ENCODE measurements around the gene MAMSTR.

MAMSTR gene

DNA sequence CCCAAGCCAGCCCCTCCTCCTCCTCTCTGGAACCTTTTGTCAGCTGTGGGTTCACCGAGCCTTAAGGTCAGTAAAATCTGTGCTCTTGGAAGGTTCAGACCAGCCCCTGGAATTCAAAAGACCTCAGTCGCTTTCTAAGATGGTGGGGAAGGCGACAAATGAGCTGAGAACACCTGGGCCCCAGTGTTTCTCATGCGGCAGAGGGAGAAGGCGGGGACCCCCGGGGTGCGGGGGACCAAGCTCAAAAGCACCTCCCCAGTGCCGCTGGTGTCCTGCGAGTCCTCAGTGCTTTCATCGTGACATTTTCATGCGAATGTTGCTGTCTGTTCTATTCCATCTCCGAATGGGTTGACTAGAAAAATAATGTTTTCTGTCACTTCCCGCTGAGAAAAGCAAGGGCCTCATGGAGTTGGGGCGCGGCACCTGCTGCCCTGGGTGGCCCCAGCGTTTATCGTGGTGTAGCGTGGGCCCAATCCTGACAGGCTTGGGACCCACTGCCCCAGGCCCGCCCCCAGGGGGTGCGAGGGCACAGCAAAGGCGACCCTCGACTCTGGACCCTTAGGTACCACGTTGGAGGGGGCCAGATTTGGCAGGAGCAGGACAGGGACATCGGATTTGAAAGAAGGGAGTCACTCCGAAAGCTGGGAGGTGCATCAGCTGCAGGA, 46.0 kb downstream of the MAMSTR start:
- TF ChIP-seq, protein P1, sequence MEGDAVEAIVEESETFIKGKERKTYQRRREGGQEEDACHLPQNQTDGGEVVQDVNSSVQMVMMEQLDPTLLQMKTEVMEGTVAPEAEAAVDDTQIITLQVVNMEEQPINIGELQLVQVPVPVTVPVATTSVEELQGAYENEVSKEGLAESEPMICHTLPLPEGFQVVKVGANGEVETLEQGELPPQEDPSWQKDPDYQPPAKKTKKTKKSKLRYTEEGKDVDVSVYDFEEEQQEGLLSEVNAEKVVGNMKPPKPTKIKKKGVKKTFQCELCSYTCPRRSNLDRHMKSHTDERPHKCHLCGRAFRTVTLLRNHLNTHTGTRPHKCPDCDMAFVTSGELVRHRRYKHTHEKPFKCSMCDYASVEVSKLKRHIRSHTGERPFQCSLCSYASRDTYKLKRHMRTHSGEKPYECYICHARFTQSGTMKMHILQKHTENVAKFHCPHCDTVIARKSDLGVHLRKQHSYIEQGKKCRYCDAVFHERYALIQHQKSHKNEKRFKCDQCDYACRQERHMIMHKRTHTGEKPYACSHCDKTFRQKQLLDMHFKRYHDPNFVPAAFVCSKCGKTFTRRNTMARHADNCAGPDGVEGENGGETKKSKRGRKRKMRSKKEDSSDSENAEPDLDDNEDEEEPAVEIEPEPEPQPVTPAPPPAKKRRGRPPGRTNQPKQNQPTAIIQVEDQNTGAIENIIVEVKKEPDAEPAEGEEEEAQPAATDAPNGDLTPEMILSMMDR (IDR thresholded peaks at IDR 0.05; ENCODE audit: poor library complexity, severe bottlenecking) = no peak
- H3K9me3 ChIP-seq (ENCODE audit: severe bottlenecking) = no peaks in the 10 kb centered on the region
- H3K4me1 ChIP-seq (ENCODE audit: insufficient read depth, poor library complexity, severe bottlenecking) = no peaks in the 10 kb centered on the region
- H3K27me3 ChIP-seq (ENCODE audit: insufficient read depth, poor library complexity, severe bottlenecking) = no peaks in the 10 kb centered on the region
- no peak overlapping the region for H3K27ac ChIP-seq (ENCODE audit: poor library complexity, severe bottlenecking)
- ATAC-seq (ENCODE audit: low read depth) (no peak), DNase-seq (ENCODE audit: low spot score) (no peak)
- no peak overlapping the region for H3K4me3 ChIP-seq (ENCODE audit: severe bottlenecking)
- no peaks in the 10 kb centered on the region for H3K36me3 ChIP-seq (ENCODE audit: low read depth)

DNA sequence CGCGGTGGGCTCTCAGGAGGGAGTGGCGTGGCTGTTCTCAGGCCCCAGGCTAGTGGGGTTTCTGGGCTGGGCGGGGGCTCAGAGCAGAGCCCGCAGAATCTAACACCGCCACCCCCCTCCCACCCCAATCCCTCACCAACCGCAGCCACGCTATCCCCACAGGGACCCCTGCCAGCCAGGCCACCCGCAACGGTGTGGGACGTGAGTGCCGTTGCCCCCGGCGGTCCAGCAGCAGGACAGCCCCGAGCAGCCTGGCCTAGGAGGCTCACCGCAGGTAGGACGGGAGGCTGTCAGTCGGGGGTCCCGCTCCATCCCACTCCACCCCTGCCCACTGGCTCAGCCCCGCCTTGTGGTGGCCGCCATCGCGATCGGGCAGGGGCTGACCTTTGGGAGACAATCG, 46.5 kb downstream of the MAMSTR start, which contains the start of gene NTN5:
NTN5 (minus strand) TSS at position 24 of the 400 bp plus-strand sequence. CDS start 2,031 bp downstream, outside the sequence.
- TF ChIP-seq, protein P1 (IDR thresholded peaks at IDR 0.05; ENCODE audit: poor library complexity, severe bottlenecking) = no peak
- DNase-seq (ENCODE audit: low spot score) (no peak), ATAC-seq (ENCODE audit: low read depth) (no peak)
- Histone ChIP-seq H3K9me3 (ENCODE audit: severe bottlenecking) (no peaks in the 10 kb centered on the region), H3K4me1 (ENCODE audit: insufficient read depth, poor library complexity, severe bottlenecking) (no peaks in the 10 kb centered on the region), H3K4me3 (ENCODE audit: severe bottlenecking) (no peak within 1 kb of the TSS), H3K27ac (ENCODE audit: poor library complexity, severe bottlenecking) (no peak within 1 kb of the TSS), H3K36me3 (ENCODE audit: low read depth) (no peaks in the 10 kb centered on the region), H3K27me3 (ENCODE audit: insufficient read depth, poor library complexity, severe bottlenecking) (no peaks in the 10 kb centered on the region)

DNA sequence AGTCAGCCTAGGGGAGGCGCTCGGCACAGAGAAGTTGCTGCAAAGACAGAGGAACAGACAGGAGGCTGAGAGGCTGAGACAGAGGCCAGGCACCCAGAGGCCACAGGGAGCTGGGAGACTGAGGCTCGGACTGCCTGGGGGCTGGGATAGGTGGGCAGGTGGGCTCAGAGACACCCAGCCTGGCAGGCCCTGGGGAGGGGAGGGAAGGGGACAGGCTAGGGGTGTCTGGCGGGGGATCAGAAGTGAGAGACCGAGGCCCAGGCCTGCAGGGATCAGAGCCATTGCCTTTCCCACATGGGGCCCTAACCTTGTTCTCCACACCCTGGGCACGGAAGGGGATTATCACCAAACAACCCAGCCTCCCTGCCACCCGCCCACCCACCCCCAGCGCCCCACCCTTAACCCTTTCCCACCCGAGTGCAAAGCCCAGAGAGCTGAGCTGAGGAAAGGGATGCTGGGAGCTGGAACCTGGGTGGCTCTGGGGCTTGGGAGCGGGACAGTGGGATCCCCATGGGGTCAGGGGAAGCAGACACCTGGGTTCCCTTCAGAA, 48.0 kb downstream of the MAMSTR start:
- ATAC-seq (ENCODE audit: low read depth) (no peak), DNase-seq (ENCODE audit: low spot score) (no peak)
- Histone ChIP-seq H3K27ac (ENCODE audit: poor library complexity, severe bottlenecking) (no peak overlapping the region), H3K4me3 (ENCODE audit: severe bottlenecking) (no peak overlapping the region), H3K36me3 (ENCODE audit: low read depth) (no peaks in the 10 kb centered on the region), H3K4me1 (ENCODE audit: insufficient read depth, poor library complexity, severe bottlenecking) (no peaks in the 10 kb centered on the region), H3K9me3 (ENCODE audit: severe bottlenecking) (no peaks in the 10 kb centered on the region), H3K27me3 (ENCODE audit: insufficient read depth, poor library complexity, severe bottlenecking) (no peaks in the 10 kb centered on the region)
- TF ChIP-seq, protein P1 (IDR thresholded peaks at IDR 0.05; ENCODE audit: poor library complexity, severe bottlenecking) = no peak

DNA sequence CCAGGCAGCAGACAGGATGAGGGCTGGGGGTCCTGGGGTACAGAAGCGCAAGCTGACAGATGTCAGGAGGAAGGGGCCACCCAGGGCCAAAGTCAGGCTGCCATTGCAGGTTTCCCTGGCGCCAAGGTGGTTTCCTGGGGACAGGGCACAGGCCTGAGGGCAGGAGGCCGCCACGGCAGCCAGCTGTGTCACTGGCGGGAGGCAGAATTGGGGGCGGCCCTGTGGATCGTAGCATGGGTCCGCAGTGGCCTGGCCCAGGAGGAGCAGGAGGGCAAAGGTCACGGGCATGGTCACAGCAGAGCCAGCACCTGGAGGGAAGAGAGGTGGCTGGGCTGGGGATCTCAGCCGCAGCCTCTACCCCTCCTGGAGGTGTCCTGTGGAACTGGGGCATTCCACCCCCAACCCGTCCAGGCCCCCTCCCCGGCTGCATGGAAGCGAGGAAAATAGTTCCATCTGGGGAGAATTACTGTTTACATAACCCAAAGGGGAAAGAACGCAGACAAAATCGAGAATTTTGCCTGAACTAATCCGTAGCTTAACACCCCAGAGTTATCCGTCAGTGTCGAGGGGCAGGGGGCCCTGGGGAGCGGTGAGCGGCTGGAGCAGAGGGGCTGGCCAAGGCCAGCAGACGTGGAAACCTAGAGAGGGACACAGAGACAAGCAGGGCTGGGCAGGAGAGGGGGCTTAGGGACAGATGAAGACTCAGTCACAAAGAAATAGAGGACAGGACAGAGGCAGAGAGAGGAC, 48.7 kb downstream of the MAMSTR start:
- no peak overlapping the region for H3K27ac ChIP-seq (ENCODE audit: poor library complexity, severe bottlenecking)
- H3K4me3 ChIP-seq (ENCODE audit: severe bottlenecking) = no peak overlapping the region
- TF ChIP-seq, protein P1 (IDR thresholded peaks at IDR 0.05; ENCODE audit: poor library complexity, severe bottlenecking) = no peak
- no peaks in the 10 kb centered on the region for H3K27me3 ChIP-seq (ENCODE audit: insufficient read depth, poor library complexity, severe bottlenecking)
- no peaks in the 10 kb centered on the region for H3K4me1 ChIP-seq (ENCODE audit: insufficient read depth, poor library complexity, severe bottlenecking)
- DNase-seq (ENCODE audit: low spot score) (no peak), ATAC-seq (ENCODE audit: low read depth) (no peak)
- H3K9me3 ChIP-seq (ENCODE audit: severe bottlenecking) = no peaks in the 10 kb centered on the region
- H3K36me3 ChIP-seq (ENCODE audit: low read depth) = no peaks in the 10 kb centered on the region

Measured in RWPE2 (cell line).